GM12874 (cell line): ENCODE data around the gene FAM149B1.

ENCODE experiments used
- CTCF ChIP-seq: IDR thresholded peaks from 2 replicates; pipeline ENCODE4 v1.5.1; 2011; ENCODE audit warnings: low read depth, mild to moderate bottlenecking, control low read depth, low read length, moderate library complexity; ENCODE audit not compliant: insufficient read depth

FAM149B1 gene

GRCh38 chr10:73234695-73235094 lies 66.8 kb downstream of the FAM149B1 start:
- TF ChIP-seq CTCF = no peak

- no peak for TF ChIP-seq CTCF
These were observed 71.2 kb downstream of the FAM149B1 start for GRCh38 chr10:73238990-73239566.

- no peak for TF ChIP-seq CTCF
These were observed 72.0 kb downstream of the FAM149B1 start for GRCh38 chr10:73239908-73240307.

GRCh38 chr10:73244866-73245477 lies 77.1 kb downstream of the FAM149B1 start:
- no peak for TF ChIP-seq CTCF

DNA sequence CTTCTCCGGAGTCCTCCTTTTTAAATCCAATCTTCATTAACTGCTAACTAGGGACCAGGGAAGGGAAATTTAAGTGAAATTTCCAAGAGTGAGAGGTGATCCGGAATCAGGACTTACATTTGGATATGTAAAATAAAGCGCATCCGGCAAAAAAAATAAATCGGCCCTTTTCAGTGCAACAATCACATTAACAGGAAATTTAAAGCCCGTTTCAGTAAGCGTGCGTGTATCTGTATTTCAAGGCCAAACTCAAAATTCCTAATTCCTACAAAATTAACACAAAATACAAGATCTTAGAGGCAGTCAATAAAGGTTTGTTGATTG lies 78.4 kb downstream of the FAM149B1 start:
- TF ChIP-seq CTCF = no peak

- no peak for TF ChIP-seq CTCF
These were observed 79.0 kb downstream of the FAM149B1 start, which contains the start of gene DNAJC9 for GRCh38 chr10:73246646-73247508. DNAJC9 (minus strand) TSS chr10:73247255; CDS start chr10:73247189, 66 bp downstream.

- no peak for TF ChIP-seq CTCF
These were observed 79.8 kb downstream of the FAM149B1 start for GRCh38 chr10:73247509-73248258.
